HEK293 (cell line): ENCODE measurements around the gene DNM1.

Source experiments
- CTCF ChIA-PET: fragments of 350-600 bp; formaldehyde crosslinking; extraction: SDS; loops from one replicate; lab custom pipeline; 2021; ENCODE audit warnings: antibody characterized with exemption; lab: Yijun Ruan, JAX
- POLR2A ChIA-PET: fragments of 300-600 bp; formaldehyde crosslinking; extraction: SDS; loops from one replicate; lab custom pipeline; 2020; ENCODE audit warnings: antibody characterized with exemption, inconsistent platforms; lab: Yijun Ruan, JAX
- H3K27ac ChIP-seq: fragments of 200-500 bp; sonication (Bioruptor generic); 2 replicates; pipeline ENCODE4 v1.5.1; 2014; ENCODE audit warnings: low read depth, low read length, control low read depth, inconsistent platforms; ENCODE audit errors: extremely low read depth
- H3K36me3 ChIP-seq, 2 experiments: fragments of 200-500 bp in 1 of 2; sonication (Bioruptor generic) in 1 of 2; 1 replicate in 1 of 2; 2 replicates in 1 of 2; pipeline ENCODE4 v1.5.1; 2014 to 2017; ENCODE audit warnings: inconsistent platforms in 2 of 2, low read length in 2 of 2; ENCODE audit not compliant: control insufficient read depth in 2 of 2, insufficient read depth in 1 of 2
- H3K4me1 ChIP-seq: fragments of 200-500 bp; sonication (Bioruptor generic); 2 replicates; pipeline ENCODE4 v1.5.1; 2014; ENCODE audit warnings: mild to moderate bottlenecking, low read length, inconsistent platforms; ENCODE audit not compliant: control insufficient read depth, insufficient read depth
- H3K4me3 ChIP-seq: 2 replicates; pipeline ENCODE4 v1.5.1; 2011; ENCODE audit warnings: low read depth, mild to moderate bottlenecking, control low read depth, low read length, moderate library complexity
- H3K9me3 ChIP-seq: fragments of 200-500 bp; sonication (Bioruptor generic); 2 replicates; pipeline ENCODE4 v1.5.1; 2014; ENCODE audit warnings: low read depth, low read length, inconsistent platforms; ENCODE audit not compliant: control insufficient read depth, insufficient read depth
- BCL11A ChIP-seq: fragments of 450-650 bp; formaldehyde crosslinking; IDR thresholded peaks from 2 replicates; pipeline ENCODE4 v1.5.1; 2016; ENCODE audit warnings: low read depth, missing biosample characterization, missing genetic modification characterization
- EGR2 ChIP-seq: fragments of 450-650 bp; formaldehyde crosslinking; IDR thresholded peaks from 2 replicates; pipeline ENCODE4 v1.5.1; 2016; ENCODE audit warnings: low read depth, missing biosample characterization, missing genetic modification characterization
- GLI4 ChIP-seq: fragments of 450-650 bp; formaldehyde crosslinking; IDR thresholded peaks from 2 replicates; pipeline ENCODE4 v1.5.1; 2016; ENCODE audit warnings: missing biosample characterization, missing genetic modification characterization
- KLF1 ChIP-seq: fragments of 450-650 bp; formaldehyde crosslinking; IDR thresholded peaks from 2 replicates; pipeline ENCODE4 v1.5.1; 2016; ENCODE audit warnings: missing biosample characterization, missing genetic modification characterization
- KLF7 ChIP-seq: fragments of 450-650 bp; formaldehyde crosslinking; IDR thresholded peaks from 2 replicates; pipeline ENCODE4 v1.5.1; 2016; ENCODE audit warnings: missing biosample characterization, missing genetic modification characterization, borderline replicate concordance
- KLF8 ChIP-seq: fragments of 450-650 bp; formaldehyde crosslinking; IDR thresholded peaks from 2 replicates; pipeline ENCODE4 v1.5.1; 2016; ENCODE audit warnings: missing biosample characterization, missing genetic modification characterization
- KLF9 ChIP-seq: fragments of 450-650 bp; formaldehyde crosslinking; IDR thresholded peaks from 2 replicates; pipeline ENCODE4 v1.5.1; 2016; ENCODE audit warnings: missing biosample characterization, missing genetic modification characterization, low read depth
- SP2 ChIP-seq: fragments of 450-650 bp; formaldehyde crosslinking; IDR thresholded peaks from 2 replicates; pipeline ENCODE4 v1.5.1; 2016; ENCODE audit warnings: missing biosample characterization, missing genetic modification characterization
- SP3 ChIP-seq: fragments of 450-650 bp; formaldehyde crosslinking; IDR thresholded peaks from 2 replicates; pipeline ENCODE4 v1.5.1; 2016; ENCODE audit warnings: missing biosample characterization, missing genetic modification characterization
- ZFP3 ChIP-seq: fragments of 450-650 bp; formaldehyde crosslinking; IDR thresholded peaks from 2 replicates; pipeline ENCODE4 v1.5.1; 2016; ENCODE audit warnings: low read depth, missing biosample characterization, missing genetic modification characterization
- ZNF335 ChIP-seq: fragments of 450-650 bp; formaldehyde crosslinking; conservative IDR thresholded peaks from 2 replicates; pipeline ENCODE4 v1.5.1; 2016; ENCODE audit warnings: missing biosample characterization, missing genetic modification characterization
- ZNF473 ChIP-seq: fragments of 450-650 bp; formaldehyde crosslinking; IDR thresholded peaks from 2 replicates; pipeline ENCODE4 v1.5.1; 2017; ENCODE audit warnings: missing biosample characterization, missing genetic modification characterization
- ZNF544 ChIP-seq: fragments of 450-650 bp; formaldehyde crosslinking; IDR thresholded peaks from 2 replicates; pipeline ENCODE4 v1.5.0; 2017; ENCODE audit warnings: missing biosample characterization, missing genetic modification characterization
- TF ChIP-seq, protein P1 (sequence below): fragments of 450-650 bp; formaldehyde crosslinking; IDR thresholded peaks from 2 replicates; pipeline ENCODE4 v1.5.1; 2016; ENCODE audit warnings: missing biosample characterization, missing genetic modification characterization, borderline replicate concordance
- TF ChIP-seq, protein P2 (sequence below): fragments of 450-650 bp; formaldehyde crosslinking; optimal IDR thresholded peaks from 2 replicates; pipeline ENCODE3; 2016; ENCODE audit warnings: missing biosample characterization, mild to moderate bottlenecking, missing genetic modification characterization
- TF ChIP-seq, protein P3 (sequence below): fragments of 450-650 bp; formaldehyde crosslinking; IDR thresholded peaks from 2 replicates; pipeline ENCODE4 v1.5.1; 2016; ENCODE audit warnings: missing biosample characterization, missing genetic modification characterization, low read depth
- TF ChIP-seq, protein P4 (sequence below): fragments of 450-650 bp; formaldehyde crosslinking; IDR thresholded peaks from 2 replicates; pipeline ENCODE4 v1.5.1; 2016; ENCODE audit warnings: missing biosample characterization, missing genetic modification characterization
- TF ChIP-seq, protein P5 (sequence below): fragments of 450-650 bp; formaldehyde crosslinking; IDR thresholded peaks from 2 replicates; pipeline ENCODE4 v1.5.1; 2016; ENCODE audit warnings: missing biosample characterization, missing genetic modification characterization

Gene DNM1

DNA sequence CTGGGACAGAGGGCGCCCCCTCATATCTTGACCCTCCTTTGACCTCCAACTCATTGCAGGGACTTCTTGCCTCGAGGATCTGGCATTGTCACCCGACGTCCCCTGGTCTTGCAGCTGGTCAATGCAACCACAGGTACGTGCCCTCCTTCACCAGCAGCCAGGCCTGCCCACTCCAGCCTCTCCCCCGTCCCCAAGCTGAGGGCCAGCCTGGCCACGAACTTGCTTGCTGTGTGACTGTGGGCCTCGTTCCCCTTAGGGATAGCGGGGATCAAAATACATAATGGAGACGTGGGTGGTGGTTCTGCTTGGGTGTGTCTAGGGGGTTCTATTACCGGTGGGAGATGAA lies 15.0 kb downstream of the DNM1 start:
- H3K27ac ChIP-seq, result no peak overlapping the region
- TF ChIP-seq GLI4 (tag by site-specific recombination) (no peak), ZNF544 (tag by site-specific recombination) (no peak), KLF7 (tag by site-specific recombination) (no peak)
- TF ChIP-seq, protein P1, sequence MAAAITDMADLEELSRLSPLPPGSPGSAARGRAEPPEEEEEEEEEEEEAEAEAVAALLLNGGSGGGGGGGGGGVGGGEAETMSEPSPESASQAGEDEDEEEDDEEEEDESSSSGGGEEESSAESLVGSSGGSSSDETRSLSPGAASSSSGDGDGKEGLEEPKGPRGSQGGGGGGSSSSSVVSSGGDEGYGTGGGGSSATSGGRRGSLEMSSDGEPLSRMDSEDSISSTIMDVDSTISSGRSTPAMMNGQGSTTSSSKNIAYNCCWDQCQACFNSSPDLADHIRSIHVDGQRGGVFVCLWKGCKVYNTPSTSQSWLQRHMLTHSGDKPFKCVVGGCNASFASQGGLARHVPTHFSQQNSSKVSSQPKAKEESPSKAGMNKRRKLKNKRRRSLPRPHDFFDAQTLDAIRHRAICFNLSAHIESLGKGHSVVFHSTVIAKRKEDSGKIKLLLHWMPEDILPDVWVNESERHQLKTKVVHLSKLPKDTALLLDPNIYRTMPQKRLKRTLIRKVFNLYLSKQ, result no peak
- TF ChIP-seq, protein P2, sequence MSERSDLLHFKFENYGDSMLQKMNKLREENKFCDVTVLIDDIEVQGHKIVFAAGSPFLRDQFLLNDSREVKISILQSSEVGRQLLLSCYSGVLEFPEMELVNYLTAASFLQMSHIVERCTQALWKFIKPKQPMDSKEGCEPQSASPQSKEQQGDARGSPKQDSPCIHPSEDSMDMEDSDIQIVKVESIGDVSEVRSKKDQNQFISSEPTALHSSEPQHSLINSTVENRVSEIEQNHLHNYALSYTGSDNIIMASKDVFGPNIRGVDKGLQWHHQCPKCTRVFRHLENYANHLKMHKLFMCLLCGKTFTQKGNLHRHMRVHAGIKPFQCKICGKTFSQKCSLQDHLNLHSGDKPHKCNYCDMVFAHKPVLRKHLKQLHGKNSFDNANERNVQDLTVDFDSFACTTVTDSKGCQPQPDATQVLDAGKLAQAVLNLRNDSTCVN, result no peak
- TF ChIP-seq, protein P3, sequence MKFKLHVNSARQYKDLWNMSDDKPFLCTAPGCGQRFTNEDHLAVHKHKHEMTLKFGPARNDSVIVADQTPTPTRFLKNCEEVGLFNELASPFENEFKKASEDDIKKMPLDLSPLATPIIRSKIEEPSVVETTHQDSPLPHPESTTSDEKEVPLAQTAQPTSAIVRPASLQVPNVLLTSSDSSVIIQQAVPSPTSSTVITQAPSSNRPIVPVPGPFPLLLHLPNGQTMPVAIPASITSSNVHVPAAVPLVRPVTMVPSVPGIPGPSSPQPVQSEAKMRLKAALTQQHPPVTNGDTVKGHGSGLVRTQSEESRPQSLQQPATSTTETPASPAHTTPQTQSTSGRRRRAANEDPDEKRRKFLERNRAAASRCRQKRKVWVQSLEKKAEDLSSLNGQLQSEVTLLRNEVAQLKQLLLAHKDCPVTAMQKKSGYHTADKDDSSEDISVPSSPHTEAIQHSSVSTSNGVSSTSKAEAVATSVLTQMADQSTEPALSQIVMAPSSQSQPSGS (tag by site-specific recombination), result no peak
- H3K36me3 ChIP-seq, result peaks cover 0 to 31% of the 10 kb centered on the region in 2 experiments; a peak in 1 of 3 replicates
- ChIA-PET POLR2A (interaction anchor here (1.0 to 1.2 kb wide), 2 partner anchors 32 to 58 kb away, joined by 5 to 12 read pairs; partner anchors contain the start of genes GOLGA2 and SWI5), CTCF (interaction anchor here (0.6 to 1.3 kb wide), 3 partner anchors 13 to 37 kb away, joined by 3 to 6 read pairs (median 3); partner anchors contain the start of gene DNM1)
- H3K9me3 ChIP-seq, result no peaks in the 10 kb centered on the region
- no peak overlapping the region for H3K4me3 ChIP-seq
- H3K4me1 ChIP-seq, result no peaks in the 10 kb centered on the region

DNA sequence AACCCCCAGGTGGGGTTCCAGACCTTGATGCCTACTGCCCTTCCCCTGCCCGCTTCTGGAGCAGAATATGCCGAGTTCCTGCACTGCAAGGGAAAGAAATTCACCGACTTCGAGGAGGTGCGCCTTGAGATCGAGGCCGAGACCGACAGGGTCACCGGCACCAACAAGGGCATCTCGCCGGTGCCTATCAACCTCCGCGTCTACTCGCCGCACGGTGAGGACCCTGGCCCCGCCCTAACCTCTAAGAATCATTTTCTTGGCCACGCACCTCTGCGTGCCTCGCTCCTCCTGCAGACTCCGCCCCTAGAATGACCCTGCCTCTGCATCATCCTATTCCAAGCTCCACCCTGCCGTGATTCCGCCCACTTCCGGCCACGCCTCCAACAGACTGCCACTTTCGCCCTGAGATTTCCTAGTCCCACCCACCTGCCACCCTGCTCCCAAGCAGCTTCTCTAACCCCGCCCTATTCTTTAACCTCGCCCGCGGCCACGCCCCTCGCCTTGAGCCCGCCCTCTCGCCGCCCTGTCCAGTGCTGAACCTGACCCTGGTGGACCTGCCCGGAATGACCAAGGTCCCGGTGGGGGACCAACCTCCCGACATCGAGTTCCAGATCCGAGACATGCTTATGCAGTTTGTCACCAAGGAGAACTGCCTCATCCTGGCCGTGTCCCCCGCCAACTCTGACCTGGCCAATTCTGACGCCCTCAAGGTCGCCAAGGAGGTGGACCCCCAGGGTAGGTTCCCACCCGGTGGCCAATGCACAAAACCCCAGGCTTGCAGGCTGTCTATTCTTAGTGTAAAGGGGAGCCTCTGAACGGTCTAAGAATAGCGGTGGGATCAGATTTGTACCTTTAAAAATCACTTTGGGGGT lies 15.6 kb downstream of the DNM1 start:
- ChIA-PET POLR2A (interaction anchor here (1.0 to 1.2 kb wide), 2 partner anchors 31 to 57 kb away, joined by 5 to 12 read pairs; partner anchors contain the start of genes GOLGA2 and SWI5), CTCF (interaction anchor here (0.5 to 1.3 kb wide), 5 partner anchors 13 to 91 kb away, joined by 3 to 6 read pairs (median 3); partner anchors contain the start of genes DNM1 and PTGES2)
- peaks cover 0 to 34% of the 10 kb centered on the region in 2 experiments; a peak in 1 of 3 replicates for H3K36me3 ChIP-seq
- no peaks in the 10 kb centered on the region for H3K9me3 ChIP-seq
- no peak overlapping the region for H3K4me3 ChIP-seq
- no peaks in the 10 kb centered on the region for H3K4me1 ChIP-seq
- no peak for TF ChIP-seq BCL11A
- peak; percentile 94 for TF ChIP-seq SP3 (tag by site-specific recombination)
- peak; percentile 97 for TF ChIP-seq KLF1 (tag by site-specific recombination)
- peak; percentile 75; the same call in 1 of the 2 replicates for TF ChIP-seq KLF9 (tag by site-specific recombination)
- TF ChIP-seq, protein P4, sequence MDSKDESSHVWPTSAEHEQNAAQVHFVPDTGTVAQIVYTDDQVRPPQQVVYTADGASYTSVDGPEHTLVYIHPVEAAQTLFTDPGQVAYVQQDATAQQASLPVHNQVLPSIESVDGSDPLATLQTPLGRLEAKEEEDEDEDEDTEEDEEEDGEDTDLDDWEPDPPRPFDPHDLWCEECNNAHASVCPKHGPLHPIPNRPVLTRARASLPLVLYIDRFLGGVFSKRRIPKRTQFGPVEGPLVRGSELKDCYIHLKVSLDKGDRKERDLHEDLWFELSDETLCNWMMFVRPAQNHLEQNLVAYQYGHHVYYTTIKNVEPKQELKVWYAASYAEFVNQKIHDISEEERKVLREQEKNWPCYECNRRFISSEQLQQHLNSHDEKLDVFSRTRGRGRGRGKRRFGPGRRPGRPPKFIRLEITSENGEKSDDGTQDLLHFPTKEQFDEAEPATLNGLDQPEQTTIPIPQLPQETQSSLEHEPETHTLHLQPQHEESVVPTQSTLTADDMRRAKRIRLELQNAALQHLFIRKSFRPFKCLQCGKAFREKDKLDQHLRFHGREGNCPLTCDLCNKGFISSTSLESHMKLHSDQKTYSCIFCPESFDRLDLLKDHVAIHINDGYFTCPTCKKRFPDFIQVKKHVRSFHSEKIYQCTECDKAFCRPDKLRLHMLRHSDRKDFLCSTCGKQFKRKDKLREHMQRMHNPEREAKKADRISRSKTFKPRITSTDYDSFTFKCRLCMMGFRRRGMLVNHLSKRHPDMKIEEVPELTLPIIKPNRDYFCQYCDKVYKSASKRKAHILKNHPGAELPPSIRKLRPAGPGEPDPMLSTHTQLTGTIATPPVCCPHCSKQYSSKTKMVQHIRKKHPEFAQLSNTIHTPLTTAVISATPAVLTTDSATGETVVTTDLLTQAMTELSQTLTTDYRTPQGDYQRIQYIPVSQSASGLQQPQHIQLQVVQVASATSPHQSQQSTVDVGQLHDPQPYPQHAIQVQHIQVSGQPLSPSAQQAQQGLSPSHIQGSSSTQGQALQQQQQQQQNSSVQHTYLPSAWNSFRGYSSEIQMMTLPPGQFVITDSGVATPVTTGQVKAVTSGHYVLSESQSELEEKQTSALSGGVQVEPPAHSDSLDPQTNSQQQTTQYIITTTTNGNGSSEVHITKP (tag by site-specific recombination), result 0 out of 2 replicates have a peak, but pooled peaks have one; percentile 23
- peak; percentile 90; the same call in 1 of the 2 replicates for TF ChIP-seq KLF8 (tag by site-specific recombination)
- no peak for TF ChIP-seq ZFP3 (tag by site-specific recombination)
- TF ChIP-seq ZNF335 (tag by site-specific recombination), result peak; percentile 83
- TF ChIP-seq, protein P5, sequence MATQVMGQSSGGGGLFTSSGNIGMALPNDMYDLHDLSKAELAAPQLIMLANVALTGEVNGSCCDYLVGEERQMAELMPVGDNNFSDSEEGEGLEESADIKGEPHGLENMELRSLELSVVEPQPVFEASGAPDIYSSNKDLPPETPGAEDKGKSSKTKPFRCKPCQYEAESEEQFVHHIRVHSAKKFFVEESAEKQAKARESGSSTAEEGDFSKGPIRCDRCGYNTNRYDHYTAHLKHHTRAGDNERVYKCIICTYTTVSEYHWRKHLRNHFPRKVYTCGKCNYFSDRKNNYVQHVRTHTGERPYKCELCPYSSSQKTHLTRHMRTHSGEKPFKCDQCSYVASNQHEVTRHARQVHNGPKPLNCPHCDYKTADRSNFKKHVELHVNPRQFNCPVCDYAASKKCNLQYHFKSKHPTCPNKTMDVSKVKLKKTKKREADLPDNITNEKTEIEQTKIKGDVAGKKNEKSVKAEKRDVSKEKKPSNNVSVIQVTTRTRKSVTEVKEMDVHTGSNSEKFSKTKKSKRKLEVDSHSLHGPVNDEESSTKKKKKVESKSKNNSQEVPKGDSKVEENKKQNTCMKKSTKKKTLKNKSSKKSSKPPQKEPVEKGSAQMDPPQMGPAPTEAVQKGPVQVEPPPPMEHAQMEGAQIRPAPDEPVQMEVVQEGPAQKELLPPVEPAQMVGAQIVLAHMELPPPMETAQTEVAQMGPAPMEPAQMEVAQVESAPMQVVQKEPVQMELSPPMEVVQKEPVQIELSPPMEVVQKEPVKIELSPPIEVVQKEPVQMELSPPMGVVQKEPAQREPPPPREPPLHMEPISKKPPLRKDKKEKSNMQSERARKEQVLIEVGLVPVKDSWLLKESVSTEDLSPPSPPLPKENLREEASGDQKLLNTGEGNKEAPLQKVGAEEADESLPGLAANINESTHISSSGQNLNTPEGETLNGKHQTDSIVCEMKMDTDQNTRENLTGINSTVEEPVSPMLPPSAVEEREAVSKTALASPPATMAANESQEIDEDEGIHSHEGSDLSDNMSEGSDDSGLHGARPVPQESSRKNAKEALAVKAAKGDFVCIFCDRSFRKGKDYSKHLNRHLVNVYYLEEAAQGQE (tag by site-specific recombination), result peak; percentile 91
- peak; percentile 81 for TF ChIP-seq SP2 (tag by site-specific recombination)
- TF ChIP-seq ZNF473 (tag by site-specific recombination), result no peak
- TF ChIP-seq EGR2 (tag by site-specific recombination), result peak; percentile 39; the same call in 1 of the 2 replicates
- TF ChIP-seq, protein P1, result no peak
- no peak overlapping the region for H3K27ac ChIP-seq
